Breast epithelium (tissue), 4 donors: ENCODE measurements around the gene PAFAH1B1. TPM values are rescaled to one million over a fixed set of nuclear protein-coding genes. Genes with fewer than 3 reads are reported as not detected.

Experiments used
- DNase-seq, 2 donors: peaks; one replicate each; pipeline ENCODE4 v3.0.0-alpha.2; 2019; ENCODE audit warnings: low spot score in 2 of 2
- H3K27ac ChIP-seq, 2 donors: fragments of 200-600 bp; sonication (generic) in 1 of 2; one replicate each; pipeline ENCODE4 v1.5.1; 2016 to 2019; ENCODE audit warnings: mild to moderate bottlenecking in 1 of 2
- H3K27me3 ChIP-seq, 2 donors: fragments of 200-600 bp; sonication (generic) in 1 of 2; one replicate each; pipeline versions ENCODE4 v1.5.1 to v1.6.0; 2017 to 2019; ENCODE audit warnings: control low read depth in 1 of 2, mild to moderate bottlenecking in 1 of 2
- H3K36me3 ChIP-seq: fragments of 200-600 bp; one replicate; pipeline ENCODE4 v1.5.1; 2019
- H3K4me1 ChIP-seq, 2 donors: fragments of 200-600 bp; sonication (generic); one replicate each; pipeline ENCODE4 v1.5.1; 2016 to 2019; ENCODE audit warnings: control low read depth in 1 of 2
- H3K4me3 ChIP-seq, 3 donors: fragments of 200-600 bp; sonication (generic); 1 replicate in 2 of 3; 2 replicates in 1 of 3; pipeline ENCODE4 v1.5.1; 2016 to 2019; ENCODE audit warnings: mild to moderate bottlenecking in 3 of 3, moderate library complexity in 2 of 3
- H3K9me3 ChIP-seq, 2 donors: fragments of 200-600 bp; sonication (generic) in 1 of 2; one replicate each; pipeline ENCODE4 v1.5.1; 2016 to 2019; ENCODE audit warnings: control low read depth in 1 of 2
- CTCF ChIP-seq, 3 donors: fragments of 450-650 bp; IDR thresholded peaks; one replicate each; pipeline ENCODE4 v1.5.1; 2016 to 2017; ENCODE audit warnings: antibody characterized with exemption in 3 of 3, mild to moderate bottlenecking in 3 of 3, moderate library complexity in 3 of 3
- POLR2A ChIP-seq: fragments of 450-650 bp; IDR thresholded peaks from one replicate; pipeline ENCODE4 v1.6.1; 2016; ENCODE audit warnings: antibody characterized with exemption, mild to moderate bottlenecking, moderate library complexity
- POLR2AphosphoS5 ChIP-seq, 3 donors: sonication (generic); formaldehyde crosslinking; IDR thresholded peaks; one replicate each; pipeline ENCODE4 v1.6.1; 2017; ENCODE audit warnings: antibody characterized with exemption in 3 of 3
- intact Hi-C: fragments of 100-400 bp; cut with DNase I; formaldehyde crosslinking; loops from one replicate; pipeline ENCODE4 v1.15.1; 2023; ENCODE audit warnings: low total_unique reads
- total RNA-seq, 3 donors: library from RNA; depleted of rRNA; stranded (reverse); fragments of >200 nt; gene quantifications; one replicate each; pipeline ENCODE4 v1.1.0, GENCODE V29; 2016

Gene PAFAH1B1
- total RNA-seq, 3 donors from 2014 or later: 99.5 to 134 (median 119) TPM

GRCh38 chr17:2683912-2684311, 90.5 kb downstream of the PAFAH1B1 start:
- Histone ChIP-seq H3K27me3 (no peaks in the 10 kb centered on the region), H3K9me3 (no peaks in the 10 kb centered on the region), H3K27ac (no peak overlapping the region), H3K4me3 (no peak overlapping the region), H3K4me1 (no peaks in the 10 kb centered on the region), H3K36me3 (no peaks in the 10 kb centered on the region)
- DNase-seq: peak in 1 of 2 donors; percentile 51
- no peak for TF ChIP-seq POLR2AphosphoS5 (IDR thresholded peaks at IDR 0.05)
- TF ChIP-seq POLR2A: no peak
- TF ChIP-seq CTCF (IDR thresholded peaks at IDR 0.05): no peak
- intact Hi-C loops: no loop called here

GRCh38 chr17:2684549-2684948, 91.1 kb downstream of the PAFAH1B1 start:
- no peaks in the 10 kb centered on the region for H3K27me3 ChIP-seq
- no peak overlapping the region for H3K4me3 ChIP-seq
- H3K9me3 ChIP-seq: no peaks in the 10 kb centered on the region
- peak in 1 of 2 donors; percentile 46 for DNase-seq
- peaks cover 0 to under 1% of the 10 kb centered on the region in 2 donors for H3K4me1 ChIP-seq
- H3K36me3 ChIP-seq: no peaks in the 10 kb centered on the region
- TF ChIP-seq POLR2AphosphoS5 (IDR thresholded peaks at IDR 0.05): no peak
- no peak for TF ChIP-seq POLR2A
- H3K27ac ChIP-seq: no peak overlapping the region
- intact Hi-C loops: no loop called here

GRCh38 chr17:2685696-2686095, 92.2 kb downstream of the PAFAH1B1 start:
- Histone ChIP-seq H3K27me3 (no peaks in the 10 kb centered on the region), H3K4me3 (no peak overlapping the region), H3K27ac (no peak overlapping the region), H3K4me1 (peaks cover 0 to 3% of the 10 kb centered on the region in 2 donors), H3K36me3 (no peaks in the 10 kb centered on the region), H3K9me3 (no peaks in the 10 kb centered on the region)
- DNase-seq: peak in 1 of 2 donors; percentile 15
- TF ChIP-seq POLR2A (no peak), POLR2AphosphoS5 (IDR thresholded peaks at IDR 0.05) (no peak), CTCF (IDR thresholded peaks at IDR 0.05) (no peak)
- intact Hi-C loops: no loop called here

- Histone ChIP-seq H3K4me3 (no peak overlapping the region), H3K36me3 (no peaks in the 10 kb centered on the region), H3K27me3 (no peaks in the 10 kb centered on the region), H3K9me3 (no peaks in the 10 kb centered on the region), H3K4me1 (peaks cover 0 to 3% of the 10 kb centered on the region in 2 donors), H3K27ac (peak overlapping the region; percentile 10 to 66)
- TF ChIP-seq CTCF (IDR thresholded peaks at IDR 0.05): no peak
- TF ChIP-seq POLR2A: no peak
- TF ChIP-seq POLR2AphosphoS5 (IDR thresholded peaks at IDR 0.05): no peak
- DNase-seq: no peak
- intact Hi-C loops: no loop called here
Measured at GRCh38 chr17:2687074-2687418, 93.6 kb downstream of the PAFAH1B1 start.

- intact Hi-C loops: no loop called here
- H3K4me1 ChIP-seq: peaks cover 0 to 3% of the 10 kb centered on the region in 2 donors
- H3K9me3 ChIP-seq: no peaks in the 10 kb centered on the region
- TF ChIP-seq POLR2AphosphoS5 (IDR thresholded peaks at IDR 0.05) (peak in 1 of 3 donors; percentile 27), CTCF (IDR thresholded peaks at IDR 0.05) (no peak)
- H3K27me3 ChIP-seq: no peaks in the 10 kb centered on the region
- no peak overlapping the region for H3K27ac ChIP-seq
- peak in 1 of 2 donors; percentile 16 for DNase-seq
- H3K36me3 ChIP-seq: no peaks in the 10 kb centered on the region
- no peak overlapping the region for H3K4me3 ChIP-seq
Measured at GRCh38 chr17:2688351-2689342, 95.2 kb downstream of the PAFAH1B1 start.
